Activated T-helper 1 cell treated with anti-CD3 and anti-CD28 coated beads, Interleukin-12 subunit alpha, Interleukin-12 subunit beta, Interleukin-2, Interleukin-4 antibody, amounts not matched to agents 30 ng/mL and 10 ng/mL and 1 ng/mL, durations not matched to agents 14 hours and 24 hours and 36 hours (primary cell): ENCODE data around the gene PSMB4. TPM values are rescaled to one million over a fixed set of nuclear protein-coding genes. Genes with fewer than 3 reads are reported as not detected.
A peak's percentile ranks its signal among the peaks of the same experiment; 100 is the strongest.
"Not testable (repeated sequence)": the region's sequence is repeated elsewhere in the genome, so short reads cannot be mapped to it uniquely, and the experiment has no call there.

ENCODE experiments used
- DNase-seq: peaks from one replicate; pipeline ENCODE4 v3.0.0; 2021; ENCODE audit warnings: low spot score
- H3K27ac Mint-ChIP-seq: one replicate; pipeline ENCODE4 v1.8.0; 2021; ENCODE audit warnings: mild to moderate bottlenecking, mixed read lengths
- H3K27me3 Mint-ChIP-seq: one replicate; pipeline ENCODE4 v1.8.0; 2022; ENCODE audit warnings: mild to moderate bottlenecking, moderate library complexity, mixed read lengths; ENCODE audit not compliant: insufficient read depth
- H3K36me3 Mint-ChIP-seq: one replicate; pipeline ENCODE4 v1.8.0; 2021; ENCODE audit warnings: low read depth, mixed read lengths
- H3K4me1 Mint-ChIP-seq: one replicate; pipeline ENCODE4 v1.8.0; 2021; ENCODE audit warnings: low read depth, mixed read lengths
- H3K4me3 Mint-ChIP-seq: one replicate; pipeline ENCODE4 v1.8.0; 2021; ENCODE audit warnings: mild to moderate bottlenecking, moderate library complexity, mixed read lengths
- H3K9me3 Mint-ChIP-seq: one replicate; pipeline ENCODE4 v1.8.0; 2021; ENCODE audit warnings: mixed read lengths
- intact Hi-C: fragments of 100-400 bp; cut with micrococcal nuclease; formaldehyde crosslinking; loops from one replicate; pipeline ENCODE4 v1.15.1; 2024
- total RNA-seq: library from RNA; stranded (reverse); gene quantifications from 2 replicates; pipeline ENCODE4 v1.2.3, GENCODE V29; 2022

Gene PSMB4
- 436 and 454 TPM in 2 replicates for total RNA-seq

DNA sequence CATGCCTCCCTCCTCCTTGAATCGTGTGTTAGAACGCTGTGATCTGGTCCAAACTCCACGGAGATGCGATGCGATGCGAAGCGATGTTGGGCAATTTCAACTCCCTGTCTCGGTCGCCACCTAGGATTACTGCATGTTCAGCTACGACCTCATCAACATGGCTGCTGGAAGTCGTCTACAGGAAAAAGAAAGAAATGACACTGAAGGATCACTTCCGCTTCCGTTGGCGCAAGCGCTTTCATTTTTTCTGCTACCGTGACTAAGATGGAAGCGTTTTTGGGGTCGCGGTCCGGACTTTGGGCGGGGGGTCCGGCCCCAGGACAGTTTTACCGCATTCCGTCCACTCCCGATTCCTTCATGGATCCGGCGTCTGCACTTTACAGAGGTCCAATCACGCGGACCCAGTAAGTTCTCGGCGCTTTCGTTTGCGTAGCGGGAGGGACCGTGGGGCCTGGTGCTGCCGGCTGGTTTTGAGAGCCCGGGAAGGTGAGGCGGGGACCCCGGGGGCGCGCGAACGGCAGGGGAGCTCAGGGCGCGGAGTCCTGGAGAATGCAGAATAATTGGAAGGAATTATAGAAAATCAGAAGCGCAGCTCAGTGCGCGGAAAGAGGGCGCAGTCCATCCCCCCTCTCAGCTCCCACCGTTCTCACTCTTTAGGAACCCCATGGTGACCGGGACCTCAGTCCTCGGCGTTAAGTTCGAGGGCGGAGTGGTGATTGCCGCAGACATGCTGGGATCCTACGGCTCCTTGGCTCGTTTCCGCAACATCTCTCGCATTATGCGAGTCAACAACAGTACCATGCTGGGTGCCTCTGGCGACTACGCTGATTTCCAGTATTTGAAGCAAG is at the start of gene PSMB4:
Gene PSMB4 (plus strand): TSS at position 250 of the 848 bp plus-strand sequence. CDS start 15 bp downstream, at position 265.
- Mint-ChIP-seq H3K4me3 (peak within 1 kb of the TSS; percentile 92), H3K36me3 (peaks cover 36% of the 10 kb centered on the region), H3K9me3 (no peaks in the 10 kb centered on the region), H3K4me1 (peaks cover 27% of the 10 kb centered on the region), H3K27ac (peak within 1 kb of the TSS; percentile 99), H3K27me3 (peaks cover 6% of the 10 kb centered on the region)
- peak; percentile 80 for DNase-seq
- intact Hi-C loops, result loop anchor here (1.0 to 2.0 kb wide), 9 partner anchors 52 to 212 kb away; partner anchors contain the start of genes PI4KB, POGZ, RFX5 and TUFT1

DNA sequence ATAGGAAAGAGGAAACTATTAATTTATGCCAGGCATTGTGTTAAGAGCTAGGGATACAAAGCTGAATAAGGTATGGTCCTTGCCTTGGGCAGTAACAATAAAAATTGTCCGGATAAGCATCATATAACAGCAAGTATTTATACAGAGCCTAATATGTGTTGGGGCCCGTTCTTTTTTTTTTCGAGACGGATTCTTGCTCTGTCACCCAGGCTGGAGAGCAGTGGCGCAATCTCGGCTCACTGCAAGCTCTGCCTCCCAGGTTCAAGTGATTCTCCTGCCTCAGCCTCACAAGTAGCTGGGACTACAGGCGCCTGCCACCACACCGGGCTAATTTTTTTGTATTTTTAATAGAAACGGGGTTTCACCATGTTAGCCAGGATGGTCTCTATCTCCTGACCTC is 49.0 kb upstream of the PSMB4 start:
- H3K27me3 Mint-ChIP-seq, H3K27ac Mint-ChIP-seq, H3K9me3 Mint-ChIP-seq, H3K4me3 Mint-ChIP-seq, intact Hi-C loops, DNase-seq: not testable (repeated sequence)
- peaks cover 30% of the 10 kb centered on the region for H3K4me1 Mint-ChIP-seq
- peaks cover 12% of the 10 kb centered on the region for H3K36me3 Mint-ChIP-seq

DNA sequence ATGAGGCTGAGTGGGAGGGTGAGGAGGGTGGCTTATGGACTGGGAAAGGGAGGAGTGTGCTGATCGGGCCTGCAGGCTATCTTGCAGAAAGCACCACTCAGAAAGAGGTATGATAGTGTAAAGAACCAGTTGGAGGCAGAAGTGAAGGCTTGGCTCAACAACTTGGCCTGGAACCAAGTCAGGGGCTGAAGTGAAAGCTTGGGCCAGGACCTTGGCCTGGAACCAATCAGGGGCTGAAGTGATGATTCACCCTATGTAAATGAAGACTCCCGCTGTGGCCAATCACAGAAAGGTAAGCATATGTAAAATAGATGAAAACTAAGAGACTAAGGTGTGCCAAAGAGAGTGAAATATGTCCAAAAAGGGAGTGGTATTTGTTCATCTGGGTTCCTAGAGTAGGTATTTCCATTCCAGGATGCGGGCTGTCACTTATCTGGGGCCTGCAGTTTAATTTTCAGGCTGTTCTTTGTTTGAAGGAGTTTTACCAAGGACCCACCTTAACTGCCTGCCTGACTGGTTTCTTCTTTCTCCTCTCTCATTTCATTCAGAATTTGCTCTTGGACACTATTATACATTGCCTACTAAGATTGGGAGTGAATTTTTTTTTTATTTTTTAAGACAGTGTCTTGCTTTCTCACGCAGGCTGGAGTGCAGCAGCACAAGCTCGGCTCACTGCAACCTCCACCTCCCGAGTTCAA is 47.2 kb upstream of the PSMB4 start:
- Mint-ChIP-seq H3K4me1 (peaks cover 13% of the 10 kb centered on the region), H3K9me3 (peaks cover 7% of the 10 kb centered on the region), H3K36me3 (peaks cover 1% of the 10 kb centered on the region), H3K27me3 (peaks cover 3% of the 10 kb centered on the region), H3K4me3 (no peak overlapping the region), H3K27ac (no peak overlapping the region)
- DNase-seq, result no peak
- intact Hi-C loops, result no loop called here

- no peak for DNase-seq
- Mint-ChIP-seq H3K27me3 (peaks cover 3% of the 10 kb centered on the region), H3K36me3 (peaks cover 1% of the 10 kb centered on the region), H3K4me3 (no peak overlapping the region), H3K4me1 (no peaks in the 10 kb centered on the region), H3K9me3 (peaks cover 16% of the 10 kb centered on the region), H3K27ac (no peak overlapping the region)
- intact Hi-C loops, result no loop called here
Measured at GRCh38 chr1:151356696-151357095, 42.7 kb upstream of the PSMB4 start.

DNA sequence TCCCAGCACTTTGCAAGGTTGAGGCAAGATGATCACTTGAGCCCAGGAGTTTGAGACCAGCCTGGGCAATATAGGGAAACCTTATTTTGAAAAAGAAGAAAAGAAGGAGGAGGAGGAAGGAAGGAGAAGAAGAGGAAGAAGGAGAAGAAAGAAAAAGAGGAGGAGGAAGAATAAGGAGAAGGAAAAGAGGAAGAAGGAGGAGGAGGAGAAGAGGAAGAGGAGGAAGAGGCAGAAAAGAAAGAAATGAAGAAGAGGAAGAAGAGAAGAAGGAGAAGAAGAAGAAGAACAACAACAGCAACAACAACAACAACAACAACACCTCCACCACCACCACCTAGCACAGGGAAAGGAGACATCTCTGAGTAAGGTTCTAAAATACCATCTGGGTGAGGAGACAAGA is 37.5 kb upstream of the PSMB4 start:
- Mint-ChIP-seq H3K36me3 (peaks cover 2% of the 10 kb centered on the region), H3K27ac (no peak overlapping the region), H3K9me3 (peaks cover 25% of the 10 kb centered on the region), H3K27me3 (peaks cover 6% of the 10 kb centered on the region), H3K4me3 (no peak overlapping the region), H3K4me1 (no peaks in the 10 kb centered on the region)
- intact Hi-C loops, result no loop called here
- no peak for DNase-seq

DNA sequence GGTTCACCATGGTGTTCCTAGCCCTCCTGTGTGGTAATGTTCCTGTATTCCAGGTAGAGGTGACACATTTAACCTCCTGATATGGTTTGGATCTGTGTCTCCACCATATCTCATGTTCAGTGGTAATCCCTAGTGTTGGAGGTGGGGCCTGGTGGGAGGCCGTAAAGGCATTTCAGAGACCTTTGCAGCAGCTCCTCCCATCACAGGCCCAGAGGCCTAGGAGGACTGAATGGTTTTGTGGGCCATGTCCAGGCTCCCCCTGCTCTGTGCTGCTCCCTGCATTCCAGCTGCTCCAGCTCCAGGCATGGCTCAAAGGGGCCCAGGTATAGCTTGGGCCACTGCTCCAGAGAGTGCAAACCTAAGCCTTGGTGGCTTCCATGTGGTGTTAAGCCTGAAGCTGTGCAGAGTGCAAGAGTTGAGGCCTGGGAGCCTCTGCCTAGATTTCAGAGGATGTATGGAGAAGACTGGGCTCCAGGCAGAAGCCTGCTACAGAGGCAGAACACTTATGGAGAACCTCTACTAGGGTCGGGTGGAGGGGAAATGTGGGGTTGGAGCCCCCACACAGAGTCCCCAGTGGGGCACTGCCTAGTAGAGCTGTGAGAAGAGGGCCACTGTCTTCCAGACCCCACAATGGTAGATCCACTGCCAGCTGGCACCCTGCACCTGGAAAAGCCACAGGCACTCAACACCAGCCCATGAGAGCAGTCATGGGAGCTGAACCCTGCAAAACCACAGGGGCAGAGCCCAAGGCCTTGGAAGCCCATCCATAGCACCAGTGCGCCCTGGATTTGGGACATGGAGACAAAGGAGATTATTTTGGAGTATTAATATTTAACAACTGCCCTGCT is 36.8 kb upstream of the PSMB4 start:
- Mint-ChIP-seq H3K27me3 (peaks cover 6% of the 10 kb centered on the region), H3K4me1 (no peaks in the 10 kb centered on the region), H3K9me3 (peaks cover 25% of the 10 kb centered on the region), H3K4me3 (no peak overlapping the region), H3K36me3 (peaks cover 2% of the 10 kb centered on the region), H3K27ac (no peak overlapping the region)
- no peak for DNase-seq
- intact Hi-C loops, result no loop called here

DNA sequence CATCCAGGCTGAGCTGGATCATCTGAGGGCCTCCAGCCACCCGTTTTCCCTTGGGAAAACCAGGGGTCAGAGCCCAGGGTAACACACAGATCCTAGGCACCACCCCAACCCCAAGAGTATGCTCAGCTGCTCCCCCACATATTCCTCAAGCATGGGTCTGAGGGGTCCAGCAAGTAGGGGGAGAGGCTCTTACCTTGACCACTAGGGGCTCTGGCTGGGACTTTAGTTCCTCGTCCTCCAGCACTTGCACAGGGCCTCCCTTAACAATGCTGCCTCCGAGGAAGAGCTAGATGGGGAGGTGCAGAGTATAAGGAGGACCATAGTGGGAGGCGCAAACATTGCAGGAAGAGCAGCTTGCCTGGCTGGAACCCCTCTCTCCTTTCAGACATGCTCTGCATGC is 34.4 kb upstream of the PSMB4 start:
- no peaks in the 10 kb centered on the region for H3K4me1 Mint-ChIP-seq
- intact Hi-C loops, result no loop called here
- H3K4me3 Mint-ChIP-seq, result no peak overlapping the region
- peaks cover 25% of the 10 kb centered on the region for H3K9me3 Mint-ChIP-seq
- no peak overlapping the region for H3K27ac Mint-ChIP-seq
- peaks cover 6% of the 10 kb centered on the region for H3K27me3 Mint-ChIP-seq
- H3K36me3 Mint-ChIP-seq, result peaks cover 2% of the 10 kb centered on the region
- DNase-seq, result no peak

- Mint-ChIP-seq H3K4me1 (no peaks in the 10 kb centered on the region), H3K27me3 (peaks cover 4% of the 10 kb centered on the region), H3K36me3 (no peaks in the 10 kb centered on the region), H3K4me3 (no peak overlapping the region), H3K9me3 (peaks cover 5% of the 10 kb centered on the region), H3K27ac (no peak overlapping the region)
- DNase-seq, result no peak
- intact Hi-C loops, result no loop called here
Measured at GRCh38 chr1:151367658-151368392, 31.5 kb upstream of the PSMB4 start.

DNA sequence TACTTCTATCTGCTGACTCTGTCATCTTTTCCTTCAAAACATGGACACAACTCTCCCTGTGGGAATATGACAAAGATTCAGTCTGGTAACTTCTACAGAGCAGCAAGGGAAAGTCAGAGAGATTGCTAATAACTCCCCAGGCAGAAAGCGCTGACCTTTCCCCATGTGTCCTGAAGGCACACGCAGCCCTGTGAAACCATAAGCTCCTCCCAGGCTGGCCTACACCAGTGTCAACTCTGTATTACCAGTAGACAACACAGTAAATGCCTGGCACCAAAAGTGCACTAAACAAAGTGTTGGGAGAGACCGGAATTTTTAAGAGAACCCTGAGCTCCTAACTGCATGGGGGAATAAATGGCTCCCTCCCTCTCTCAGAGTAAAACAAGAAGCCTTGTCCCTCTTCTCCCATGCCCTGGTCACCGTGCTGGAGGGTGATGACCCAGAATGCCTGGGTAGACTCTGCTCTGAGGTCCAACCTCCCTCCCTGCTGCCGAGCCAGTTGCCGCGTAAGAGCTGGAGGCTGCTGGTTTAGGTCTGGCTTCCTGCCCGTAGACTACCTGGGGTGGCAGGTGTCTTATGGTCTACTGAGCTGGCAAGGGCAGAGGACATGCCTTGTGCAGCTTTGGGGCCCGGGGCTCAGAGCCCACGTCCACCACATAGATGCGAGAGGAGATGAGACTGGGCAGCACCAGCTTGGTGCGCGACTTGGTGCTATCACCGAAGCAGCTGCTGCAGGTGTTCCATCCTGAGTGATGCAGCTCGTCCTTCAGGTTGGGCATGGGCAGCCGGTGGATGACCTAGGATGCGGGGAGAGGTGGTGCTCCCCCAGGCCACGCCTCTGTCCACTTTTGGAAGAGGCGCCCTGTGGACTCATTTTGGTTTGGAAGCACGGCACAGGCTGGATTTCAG is 30.7 kb upstream of the PSMB4 start:
- H3K4me3 Mint-ChIP-seq, result no peak overlapping the region
- H3K27me3 Mint-ChIP-seq, result peaks cover 4% of the 10 kb centered on the region
- intact Hi-C loops, result no loop called here
- no peak overlapping the region for H3K27ac Mint-ChIP-seq
- no peaks in the 10 kb centered on the region for H3K9me3 Mint-ChIP-seq
- no peak for DNase-seq
- no peaks in the 10 kb centered on the region for H3K4me1 Mint-ChIP-seq
- no peaks in the 10 kb centered on the region for H3K36me3 Mint-ChIP-seq

GRCh38 chr1:151369302-151369610 is 30.1 kb upstream of the PSMB4 start:
- intact Hi-C loops, result no loop called here
- Mint-ChIP-seq H3K27me3 (peaks cover 4% of the 10 kb centered on the region), H3K36me3 (no peaks in the 10 kb centered on the region), H3K27ac (no peak overlapping the region), H3K4me3 (no peak overlapping the region), H3K9me3 (no peaks in the 10 kb centered on the region), H3K4me1 (peaks cover 5% of the 10 kb centered on the region)
- DNase-seq, result no peak

- Mint-ChIP-seq H3K4me3 (no peak overlapping the region), H3K9me3 (no peaks in the 10 kb centered on the region), H3K27ac (no peak overlapping the region), H3K36me3 (no peaks in the 10 kb centered on the region), H3K4me1 (peaks cover 5% of the 10 kb centered on the region), H3K27me3 (peaks cover 4% of the 10 kb centered on the region)
- DNase-seq, result no peak
- intact Hi-C loops, result no loop called here
Measured at GRCh38 chr1:151369621-151370048, 29.7 kb upstream of the PSMB4 start.
